Measurements from ENCODE around the gene MEF2D. TPM values are rescaled to one million over a fixed set of nuclear protein-coding genes. Genes with fewer than 3 reads are reported as not detected.

Gene MEF2D
- total and polyA plus RNA-seq, 2 donors (not counting 1 experiment from before 2014, with no cell fraction given) = 65.6 to 128 TPM

- intact Hi-C loops (cut with micrococcal nuclease) = no loop called here
- H3K27ac ChIP-seq (ENCODE audit: low read length in 2 of 2) = no peak overlapping the region
- no peaks in the 10 kb centered on the region for H3K36me3 ChIP-seq (replicated peaks in 1 of 2; ENCODE audit: control extremely low read depth in 1 of 2, control insufficient read depth in 1 of 2, extremely low read depth in 1 of 2, insufficient read depth in 2 of 2, low read length in 1 of 2)
- H4K20me1 ChIP-seq (ENCODE audit: control insufficient read depth, insufficient read depth, low read length, poor library complexity, severe bottlenecking) = no peaks in the 10 kb centered on the region
- Mint-ChIP-seq H3K9me3 (ENCODE audit: insufficient read depth) (no peaks in the 10 kb centered on the region), H3K27ac (no peak overlapping the region), H3K4me3 (no peak overlapping the region), H3K27me3 (no peaks in the 10 kb centered on the region), H3K4me1 (peaks cover 10% of the 10 kb centered on the region)
- H3K4me1 ChIP-seq (ENCODE audit: control insufficient read depth in 2 of 2, insufficient read depth in 2 of 2, low read length in 2 of 2) = peaks cover 5 to 9% of the 10 kb centered on the region in 2 donors
- H3K4me3 ChIP-seq (ENCODE audit: control extremely low read depth in 1 of 5, extremely low read depth in 1 of 5, insufficient read depth in 1 of 5, low read depth in 2 of 5, low read length in 4 of 5) = no peak overlapping the region
- no peak for TF ChIP-seq EZH2 (IDR thresholded peaks at IDR 0.05; ENCODE audit: borderline replicate concordance, insufficient read depth, low read depth, low read length, poor library complexity, severe bottlenecking)
- TF ChIP-seq, protein P1, sequence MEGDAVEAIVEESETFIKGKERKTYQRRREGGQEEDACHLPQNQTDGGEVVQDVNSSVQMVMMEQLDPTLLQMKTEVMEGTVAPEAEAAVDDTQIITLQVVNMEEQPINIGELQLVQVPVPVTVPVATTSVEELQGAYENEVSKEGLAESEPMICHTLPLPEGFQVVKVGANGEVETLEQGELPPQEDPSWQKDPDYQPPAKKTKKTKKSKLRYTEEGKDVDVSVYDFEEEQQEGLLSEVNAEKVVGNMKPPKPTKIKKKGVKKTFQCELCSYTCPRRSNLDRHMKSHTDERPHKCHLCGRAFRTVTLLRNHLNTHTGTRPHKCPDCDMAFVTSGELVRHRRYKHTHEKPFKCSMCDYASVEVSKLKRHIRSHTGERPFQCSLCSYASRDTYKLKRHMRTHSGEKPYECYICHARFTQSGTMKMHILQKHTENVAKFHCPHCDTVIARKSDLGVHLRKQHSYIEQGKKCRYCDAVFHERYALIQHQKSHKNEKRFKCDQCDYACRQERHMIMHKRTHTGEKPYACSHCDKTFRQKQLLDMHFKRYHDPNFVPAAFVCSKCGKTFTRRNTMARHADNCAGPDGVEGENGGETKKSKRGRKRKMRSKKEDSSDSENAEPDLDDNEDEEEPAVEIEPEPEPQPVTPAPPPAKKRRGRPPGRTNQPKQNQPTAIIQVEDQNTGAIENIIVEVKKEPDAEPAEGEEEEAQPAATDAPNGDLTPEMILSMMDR (IDR thresholded peaks at IDR 0.05) = no peak
- POLR2A ChIA-PET = interaction anchor here (0.6 kb wide), 1 partner anchor 73 kb away, joined by 5 read pairs; no protein-coding TSS in a partner anchor
- no peaks in the 10 kb centered on the region for H3K9me3 ChIP-seq (ENCODE audit: control extremely low read depth in 1 of 3, control insufficient read depth in 2 of 3, insufficient read depth in 1 of 3, low read length in 2 of 3)
- no peak overlapping the region for H2AFZ ChIP-seq (ENCODE audit: insufficient read depth, low read depth, low read length, poor library complexity, severe bottlenecking)
- H3K9ac ChIP-seq (ENCODE audit: low read length) = no peak overlapping the region
- DNase-seq (no peak), ATAC-seq (ENCODE audit: low read depth) (no peak)
- no peaks in the 10 kb centered on the region for H3K27me3 ChIP-seq (replicated peaks in 1 of 4; ENCODE audit: control extremely low read depth in 1 of 4, control insufficient read depth in 3 of 4, insufficient read depth in 4 of 4, low read length in 3 of 4)
- WGBS (ENCODE audit: insufficient coverage) = 96% methylated on average over 18 of the region's 18 CpGs
- H3K79me2 ChIP-seq (ENCODE audit: control insufficient read depth, insufficient read depth, low read length) = no peaks in the 10 kb centered on the region
- H3K4me2 ChIP-seq (replicated peaks; ENCODE audit: low read depth, low read length, poor library complexity, severe bottlenecking) = no peak overlapping the region
- CTCF ChIA-PET = no interaction called here
Observed at GRCh38 chr1:156530006-156530405, 29.4 kb upstream of the MEF2D start.

DNA sequence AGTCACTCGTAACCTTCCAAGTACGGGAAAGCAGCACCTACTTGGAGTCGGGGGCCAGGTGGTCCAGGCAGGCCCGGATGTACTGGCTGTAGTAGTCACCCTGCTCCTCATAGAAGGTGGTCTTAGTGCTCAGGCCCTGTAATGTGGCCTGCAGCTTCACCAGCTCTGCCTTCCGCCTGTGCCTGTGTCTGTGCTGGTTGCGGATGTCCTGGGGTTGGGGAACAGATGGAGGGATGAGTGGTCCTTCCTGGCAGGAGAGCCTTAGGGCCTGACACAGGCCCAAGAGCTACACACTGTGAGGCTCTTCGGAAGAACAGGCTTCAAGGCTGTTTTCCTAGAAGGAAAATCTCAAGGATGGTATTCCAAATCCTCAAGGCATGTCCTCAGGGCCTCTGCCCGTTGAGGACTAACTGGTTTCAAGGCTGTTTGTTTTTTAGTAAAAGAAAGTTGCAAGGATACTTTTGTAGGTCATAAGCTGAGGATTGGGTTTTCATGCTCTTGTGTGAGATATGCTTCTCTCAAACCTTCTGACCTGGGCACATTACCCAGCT, 28.4 kb upstream of the MEF2D start:
- no peaks in the 10 kb centered on the region for H3K27me3 Mint-ChIP-seq
- H3K9me3 ChIP-seq (ENCODE audit: control extremely low read depth in 1 of 3, control insufficient read depth in 2 of 3, insufficient read depth in 1 of 3, low read length in 2 of 3) = no peaks in the 10 kb centered on the region
- no peak overlapping the region for H3K4me3 ChIP-seq (ENCODE audit: control extremely low read depth in 1 of 5, extremely low read depth in 1 of 5, insufficient read depth in 1 of 5, low read depth in 2 of 5, low read length in 4 of 5)
- intact Hi-C loops (cut with micrococcal nuclease) = no loop called here
- H3K4me2 ChIP-seq (replicated peaks; ENCODE audit: low read depth, low read length, poor library complexity, severe bottlenecking) = no peak overlapping the region
- DNase-seq (no peak), ATAC-seq (ENCODE audit: low read depth) (no peak)
- 97% methylated on average over 8 of the region's 8 CpGs for WGBS (ENCODE audit: insufficient coverage)
- no peak overlapping the region for H2AFZ ChIP-seq (ENCODE audit: insufficient read depth, low read depth, low read length, poor library complexity, severe bottlenecking)
- no peaks in the 10 kb centered on the region for H3K27me3 ChIP-seq (replicated peaks in 1 of 4; ENCODE audit: control extremely low read depth in 1 of 4, control insufficient read depth in 3 of 4, insufficient read depth in 4 of 4, low read length in 3 of 4)
- ChIA-PET CTCF (interaction anchor here (2.3 kb wide), 1 partner anchor 48 kb away, joined by 12 read pairs; no protein-coding TSS in a partner anchor), POLR2A (interaction anchor here (0.7 kb wide), 1 partner anchor 63 kb away, joined by 5 read pairs; the partner anchor contains the start of gene NAXE)
- H3K27ac Mint-ChIP-seq = no peak overlapping the region
- H3K79me2 ChIP-seq (ENCODE audit: control insufficient read depth, insufficient read depth, low read length) = no peaks in the 10 kb centered on the region
- H3K9me3 Mint-ChIP-seq (ENCODE audit: insufficient read depth) = no peaks in the 10 kb centered on the region
- no peaks in the 10 kb centered on the region for H3K36me3 ChIP-seq (replicated peaks in 1 of 2; ENCODE audit: control extremely low read depth in 1 of 2, control insufficient read depth in 1 of 2, extremely low read depth in 1 of 2, insufficient read depth in 2 of 2, low read length in 1 of 2)
- H3K4me1 ChIP-seq (ENCODE audit: control insufficient read depth in 2 of 2, insufficient read depth in 2 of 2, low read length in 2 of 2) = peaks cover 15 to 20% of the 10 kb centered on the region in 2 donors
- H3K4me1 Mint-ChIP-seq = peaks cover 20% of the 10 kb centered on the region
- no peak overlapping the region for H3K4me3 Mint-ChIP-seq
- H4K20me1 ChIP-seq (ENCODE audit: control insufficient read depth, insufficient read depth, low read length, poor library complexity, severe bottlenecking) = no peaks in the 10 kb centered on the region
- no peak overlapping the region for H3K9ac ChIP-seq (ENCODE audit: low read length)
- H3K27ac ChIP-seq (ENCODE audit: low read length in 2 of 2) = no peak overlapping the region
- no peak for TF ChIP-seq EZH2 (IDR thresholded peaks at IDR 0.05; ENCODE audit: borderline replicate concordance, insufficient read depth, low read depth, low read length, poor library complexity, severe bottlenecking)
- TF ChIP-seq, protein P1 (IDR thresholded peaks at IDR 0.05) = no peak
